Lung (tissue), 12 donors: ENCODE data around the gene EXD2. TPM values are rescaled to one million over a fixed set of nuclear protein-coding genes. Genes with fewer than 3 reads are reported as not detected.
"Not testable (repeated sequence)": the region's sequence is repeated elsewhere in the genome, so short reads cannot be mapped to it uniquely, and the experiment has no call there.

Source experiments
- ATAC-seq: fragments of 200-7000 bp; cut with Tn5 transposase; one replicate; pipeline ENCODE4 v1.9.1; 2020; ENCODE audit warnings: moderate number of reproducible peaks; ENCODE audit not compliant: insufficient read depth, low FRiP score
- DNase-seq, 3 donors: peaks; one replicate each; pipeline ENCODE4 v3.0.0-alpha.2; 2013 to 2017
- H3K27ac ChIP-seq, 2 donors: one replicate each; pipeline ENCODE4 v1.5.1; 2013; ENCODE audit warnings: mild to moderate bottlenecking in 2 of 2, moderate library complexity in 2 of 2, control low read depth in 1 of 2, inconsistent platforms in 1 of 2, low read depth in 1 of 2, low read length in 1 of 2
- H3K27me3 ChIP-seq, 3 donors: one replicate each; pipeline ENCODE4 v1.5.1; 2013; ENCODE audit warnings: low read length in 2 of 3; ENCODE audit not compliant: control insufficient read depth in 3 of 3, insufficient read depth in 3 of 3
- H3K36me3 ChIP-seq, 4 donors: one replicate each; pipeline ENCODE4 v1.5.1; 2013; ENCODE audit warnings: low read length in 4 of 4, mild to moderate bottlenecking in 1 of 4, moderate library complexity in 1 of 4; ENCODE audit not compliant: control insufficient read depth in 4 of 4, insufficient read depth in 4 of 4
- H3K4me1 ChIP-seq, 5 donors: one replicate each; pipeline ENCODE4 v1.5.1; 2013; ENCODE audit warnings: low read length in 5 of 5, mild to moderate bottlenecking in 2 of 5, moderate library complexity in 1 of 5; ENCODE audit not compliant: control insufficient read depth in 5 of 5, insufficient read depth in 5 of 5
- H3K4me3 ChIP-seq: one replicate; pipeline ENCODE4 v1.5.1; 2013; ENCODE audit warnings: mild to moderate bottlenecking, control low read depth, moderate library complexity
- H3K9ac ChIP-seq, 2 donors: one replicate each; pipeline ENCODE4 v1.5.1; 2013; ENCODE audit warnings: low read length in 2 of 2, control low read depth in 1 of 2; ENCODE audit not compliant: insufficient read depth in 1 of 2
- H3K9me3 ChIP-seq, 4 donors: one replicate each; pipeline ENCODE4 v1.5.1; 2013; ENCODE audit warnings: low read length in 3 of 4, mild to moderate bottlenecking in 1 of 4, moderate library complexity in 1 of 4; ENCODE audit not compliant: control insufficient read depth in 4 of 4, insufficient read depth in 3 of 4
- WGBS, 2 donors: extraction: QIAGEN DNeasy Blood & Tissue Kit; methylation state at CpG; one replicate each; pipeline ENCODE4 v1.1.7; 2013; 5-methylcytosine and 5-hydroxymethylcytosine counted together
- polyA plus RNA-seq, 2 donors: library from polyadenylated mRNA; stranded (reverse); fragments of 200-250 nt; gene quantifications; one replicate each; pipeline ENCODE4 v1.2.1, GENCODE V29; 2013
- total RNA-seq, 2 donors: library from RNA; depleted of rRNA in 1 of 2; stranded (reverse); fragments of >200 nt in 1 of 2; gene quantifications; one replicate each; pipeline ENCODE4 v1.2.1, GENCODE V29; 2014 to 2021
- TF ChIP-seq, protein P1 (sequence below): IDR thresholded peaks from 2 replicates; pipeline ENCODE4 v1.5.1; 2012; ENCODE audit warnings: mild to moderate bottlenecking; ENCODE audit errors: control extremely low read depth, extremely low read depth
- donor health status: control.
- donor health status: control.
- donor health status: Bipolar disorder and iron deficiency.
- donor health status: healthy.
- donor health status: DM: yes; HTN: yes; CAD: no.

The EXD2 gene
- total and polyA plus RNA-seq, 4 donors = 9.0 to 25.7 (median 14.8) TPM

- Histone ChIP-seq H3K27ac (peak overlapping the region in 1 of 2 donors; percentile 36), H3K36me3 (no peaks in the 10 kb centered on the region), H3K4me3 (no peak overlapping the region), H3K27me3 (no peaks in the 10 kb centered on the region), H3K9me3 (peaks cover 0 to 2% (median 0%) of the 10 kb centered on the region in 4 donors), H3K4me1 (peaks cover 0 to 18% (median 4%) of the 10 kb centered on the region in 5 donors), H3K9ac (peak overlapping the region in 1 of 2 donors; percentile 28)
- TF ChIP-seq, protein P1, sequence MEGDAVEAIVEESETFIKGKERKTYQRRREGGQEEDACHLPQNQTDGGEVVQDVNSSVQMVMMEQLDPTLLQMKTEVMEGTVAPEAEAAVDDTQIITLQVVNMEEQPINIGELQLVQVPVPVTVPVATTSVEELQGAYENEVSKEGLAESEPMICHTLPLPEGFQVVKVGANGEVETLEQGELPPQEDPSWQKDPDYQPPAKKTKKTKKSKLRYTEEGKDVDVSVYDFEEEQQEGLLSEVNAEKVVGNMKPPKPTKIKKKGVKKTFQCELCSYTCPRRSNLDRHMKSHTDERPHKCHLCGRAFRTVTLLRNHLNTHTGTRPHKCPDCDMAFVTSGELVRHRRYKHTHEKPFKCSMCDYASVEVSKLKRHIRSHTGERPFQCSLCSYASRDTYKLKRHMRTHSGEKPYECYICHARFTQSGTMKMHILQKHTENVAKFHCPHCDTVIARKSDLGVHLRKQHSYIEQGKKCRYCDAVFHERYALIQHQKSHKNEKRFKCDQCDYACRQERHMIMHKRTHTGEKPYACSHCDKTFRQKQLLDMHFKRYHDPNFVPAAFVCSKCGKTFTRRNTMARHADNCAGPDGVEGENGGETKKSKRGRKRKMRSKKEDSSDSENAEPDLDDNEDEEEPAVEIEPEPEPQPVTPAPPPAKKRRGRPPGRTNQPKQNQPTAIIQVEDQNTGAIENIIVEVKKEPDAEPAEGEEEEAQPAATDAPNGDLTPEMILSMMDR = no peak
- 71 to 74% methylated on average over 8 of the region's 8 CpGs for WGBS, 2 donors
- peak in 2 of 3 donors; percentile 24 to 44 for DNase-seq
- ATAC-seq = no peak
Measured at GRCh38 chr14:69288011-69288771, 96.9 kb downstream of the EXD2 start.

- ATAC-seq (no peak), DNase-seq (no peak)
- Histone ChIP-seq H3K4me3 (no peak overlapping the region), H3K9me3 (peaks cover 0 to 2% (median 0%) of the 10 kb centered on the region in 4 donors), H3K4me1 (peaks cover 0 to 18% (median 4%) of the 10 kb centered on the region in 5 donors), H3K27me3 (no peaks in the 10 kb centered on the region), H3K9ac (no peak overlapping the region), H3K27ac (peak overlapping the region in 1 of 2 donors; percentile 36), H3K36me3 (no peaks in the 10 kb centered on the region)
- 94 to 95% methylated on average over 9 of the region's 9 CpGs for WGBS, 2 donors
- TF ChIP-seq, protein P1 = no peak
Measured at GRCh38 chr14:69288956-69289705, 97.8 kb downstream of the EXD2 start.

DNA sequence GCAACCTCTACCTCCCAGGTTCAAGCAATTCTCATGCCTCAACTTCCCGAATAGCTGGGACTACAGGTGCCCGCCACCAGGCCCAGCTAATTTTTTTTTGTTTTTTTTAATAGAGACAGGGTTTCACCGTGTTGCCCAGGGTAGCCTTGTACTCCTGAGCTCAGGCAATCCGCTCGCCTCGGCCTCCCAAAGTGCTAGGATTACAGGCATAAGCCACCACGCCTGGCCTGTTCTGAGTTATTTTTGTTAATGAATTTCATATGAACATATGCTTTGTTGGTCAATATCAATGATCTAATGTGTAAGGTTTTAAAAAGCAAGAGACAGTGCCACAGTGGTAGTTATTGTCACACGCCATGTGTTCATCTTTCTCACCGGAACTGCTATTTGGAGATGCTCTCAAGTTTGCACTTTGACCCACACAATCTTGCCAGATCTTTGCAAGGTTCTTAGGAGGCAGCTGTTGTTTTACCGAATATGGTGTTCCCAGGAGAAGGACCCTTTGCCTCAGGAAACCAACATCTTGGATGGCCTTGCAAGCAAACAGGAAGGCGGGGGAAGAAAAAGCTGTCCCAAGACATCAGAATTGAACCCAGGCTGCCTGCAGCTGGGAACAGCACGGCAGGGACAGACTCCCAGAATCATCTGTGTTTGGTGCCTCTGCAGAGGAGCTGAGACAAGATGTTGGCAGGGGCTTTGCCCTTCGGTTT is 98.7 kb downstream of the EXD2 start:
- Histone ChIP-seq H3K4me3 (no peak overlapping the region), H3K27ac (peak overlapping the region in 1 of 2 donors; percentile 3), H3K4me1 (peaks cover 0 to 18% (median 4%) of the 10 kb centered on the region in 5 donors), H3K9me3 (peaks cover 0 to 2% (median 0%) of the 10 kb centered on the region in 4 donors), H3K27me3 (no peaks in the 10 kb centered on the region), H3K9ac (no peak overlapping the region), H3K36me3 (no peaks in the 10 kb centered on the region)
- DNase-seq (no peak), ATAC-seq (no peak)
- 87 to 92% methylated on average over 13 of the region's 13 CpGs for WGBS, 2 donors
- TF ChIP-seq, protein P1 = no peak

DNA sequence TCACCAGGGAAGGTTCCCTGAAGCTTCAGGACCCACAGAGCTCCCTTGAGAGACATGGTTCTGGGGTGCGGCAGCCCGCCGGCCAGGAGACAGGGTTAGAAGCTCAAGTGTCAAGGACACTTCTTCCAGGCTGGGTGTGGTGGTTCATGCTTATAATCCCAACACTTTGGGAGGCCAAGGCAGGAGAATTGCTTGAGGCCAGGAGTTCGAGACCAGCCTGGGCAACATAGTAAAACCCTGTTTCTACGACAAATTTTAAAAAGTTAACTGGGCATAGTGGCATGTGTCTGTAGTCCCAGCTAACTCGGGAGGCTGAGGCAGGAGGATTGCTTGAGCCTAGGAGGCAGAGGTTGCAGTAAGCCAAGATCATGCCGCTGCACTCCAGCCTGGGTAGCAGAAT is 99.6 kb downstream of the EXD2 start:
- not testable (repeated sequence) for ATAC-seq, H3K4me3 ChIP-seq, H3K9ac ChIP-seq, H3K36me3 ChIP-seq, H3K27me3 ChIP-seq, DNase-seq, H3K9me3 ChIP-seq
- peaks cover 0 to 18% (median 4%) of the 10 kb centered on the region in 5 donors for H3K4me1 ChIP-seq
- 96% methylated on average over 7 of the region's 7 CpGs for WGBS, 2 donors
- peak overlapping the region in 1 of 2 donors; percentile 17 for H3K27ac ChIP-seq
